ENCODE measurements around the gene SUMF1.

DNA sequence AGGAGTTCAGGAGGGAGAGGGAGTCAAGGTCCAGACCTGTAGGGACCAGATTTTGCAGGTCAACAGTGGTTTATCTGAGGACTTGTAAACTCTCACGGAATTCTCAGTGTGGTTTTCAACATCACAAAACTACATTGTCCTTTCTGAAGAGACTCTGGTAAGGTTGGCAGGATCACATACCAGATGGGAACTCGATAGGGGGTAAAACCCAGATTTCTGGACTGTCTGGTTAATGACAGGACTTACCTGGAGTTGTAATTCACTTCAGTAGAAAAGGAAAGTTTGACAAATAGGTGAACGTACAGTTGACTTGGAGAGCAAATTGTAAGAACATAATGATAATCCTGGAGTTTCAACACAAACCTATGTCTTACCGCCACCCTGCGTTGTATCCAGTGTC, 31.4 kb upstream of the SUMF1 start:
- TF ChIP-seq, protein P1, sequence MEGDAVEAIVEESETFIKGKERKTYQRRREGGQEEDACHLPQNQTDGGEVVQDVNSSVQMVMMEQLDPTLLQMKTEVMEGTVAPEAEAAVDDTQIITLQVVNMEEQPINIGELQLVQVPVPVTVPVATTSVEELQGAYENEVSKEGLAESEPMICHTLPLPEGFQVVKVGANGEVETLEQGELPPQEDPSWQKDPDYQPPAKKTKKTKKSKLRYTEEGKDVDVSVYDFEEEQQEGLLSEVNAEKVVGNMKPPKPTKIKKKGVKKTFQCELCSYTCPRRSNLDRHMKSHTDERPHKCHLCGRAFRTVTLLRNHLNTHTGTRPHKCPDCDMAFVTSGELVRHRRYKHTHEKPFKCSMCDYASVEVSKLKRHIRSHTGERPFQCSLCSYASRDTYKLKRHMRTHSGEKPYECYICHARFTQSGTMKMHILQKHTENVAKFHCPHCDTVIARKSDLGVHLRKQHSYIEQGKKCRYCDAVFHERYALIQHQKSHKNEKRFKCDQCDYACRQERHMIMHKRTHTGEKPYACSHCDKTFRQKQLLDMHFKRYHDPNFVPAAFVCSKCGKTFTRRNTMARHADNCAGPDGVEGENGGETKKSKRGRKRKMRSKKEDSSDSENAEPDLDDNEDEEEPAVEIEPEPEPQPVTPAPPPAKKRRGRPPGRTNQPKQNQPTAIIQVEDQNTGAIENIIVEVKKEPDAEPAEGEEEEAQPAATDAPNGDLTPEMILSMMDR (IDR thresholded peaks at IDR 0.05), result no peak
- no peak for TF ChIP-seq POLR2A (IDR thresholded peaks at IDR 0.05)
